HUES64 (cell line): ENCODE measurements around the gene CUL7.
"Not testable (repeated sequence)": the region's sequence is repeated elsewhere in the genome, so short reads cannot be mapped to it uniquely, and the experiment has no call there.

Experiments
- H3K27ac ChIP-seq: 2 replicates; pipeline ENCODE4 v1.7.0; 2013; ENCODE audit warnings: low read depth, low read length, inconsistent platforms
- H3K27me3 ChIP-seq: 2 replicates; pipeline ENCODE4 v1.6.1; 2013; ENCODE audit warnings: mild to moderate bottlenecking, low read length; ENCODE audit not compliant: insufficient read depth
- H3K36me3 ChIP-seq: 2 replicates; pipeline ENCODE4 v1.6.1; 2013; ENCODE audit warnings: mild to moderate bottlenecking, low read length; ENCODE audit not compliant: insufficient read depth
- H3K4me1 ChIP-seq: 2 replicates; pipeline ENCODE4 v1.6.1; 2013; ENCODE audit warnings: mild to moderate bottlenecking, low read length, moderate library complexity; ENCODE audit not compliant: insufficient read depth
- H3K4me3 ChIP-seq: 2 replicates; pipeline ENCODE4 v1.5.1; 2013; ENCODE audit warnings: mild to moderate bottlenecking, low read length, moderate library complexity
- H3K9ac ChIP-seq: 2 replicates; pipeline ENCODE4 v1.6.1; 2013; ENCODE audit warnings: mild to moderate bottlenecking, low read depth, low read length
- H3K9me3 ChIP-seq: 2 replicates; pipeline ENCODE4 v1.6.1; 2013; ENCODE audit warnings: low read depth, low read length; ENCODE audit not compliant: insufficient read depth
- whole genome bisulfite sequencing: fragments of 150-250, 120-280 bp; methylation state at CpG from one replicate; pipeline ENCODE4 v1.1.7; 2013; ENCODE audit warnings: missing lambda C conversion rate; 5-methylcytosine and 5-hydroxymethylcytosine counted together

CUL7 gene

GRCh38 chr6:43090559-43090956 is 36.9 kb upstream of the CUL7 start:
- Histone ChIP-seq H3K4me1 (peaks cover 48% of the 10 kb centered on the region), H3K9ac (peak overlapping the region; percentile 60), H3K36me3 (no peaks in the 10 kb centered on the region), H3K9me3 (no peaks in the 10 kb centered on the region), H3K27ac (peak overlapping the region; percentile 95), H3K27me3 (no peaks in the 10 kb centered on the region), H3K4me3 (peak overlapping the region; percentile 30)
- WGBS: no CpG with 5 or more reads among the region's 2 CpGs

GRCh38 chr6:43089874-43090558 is 36.4 kb upstream of the CUL7 start:
- H3K27ac ChIP-seq: peak overlapping the region; percentile 95
- WGBS: 12% methylated on average over 8 of the region's 8 CpGs
- H3K36me3 ChIP-seq: no peaks in the 10 kb centered on the region
- H3K4me3 ChIP-seq: peak overlapping the region; percentile 30
- H3K4me1 ChIP-seq: peaks cover 44% of the 10 kb centered on the region
- peak overlapping the region; percentile 60 for H3K9ac ChIP-seq
- no peaks in the 10 kb centered on the region for H3K27me3 ChIP-seq
- H3K9me3 ChIP-seq: no peaks in the 10 kb centered on the region

DNA sequence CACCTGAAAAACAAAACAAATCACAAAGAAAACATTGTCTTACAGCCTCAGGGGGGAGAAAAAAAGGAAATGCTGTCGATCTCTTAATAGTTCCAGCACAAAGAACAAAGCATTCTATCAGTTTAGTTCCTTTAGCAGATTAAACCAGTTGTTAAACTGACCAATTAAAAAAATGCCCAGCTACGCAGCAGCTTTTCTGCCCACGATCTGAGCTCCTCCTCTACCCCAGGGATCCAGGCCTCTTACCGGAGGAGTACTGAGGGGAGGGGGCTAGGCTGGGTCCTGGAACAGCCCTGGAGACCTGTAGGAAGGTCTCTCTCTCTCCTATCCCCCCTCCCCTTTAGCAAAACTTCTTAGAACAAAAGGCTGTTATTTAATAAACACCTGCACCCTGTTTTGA is 35.8 kb upstream of the CUL7 start:
- Histone ChIP-seq H3K36me3 (no peaks in the 10 kb centered on the region), H3K4me1 (peaks cover 44% of the 10 kb centered on the region), H3K9me3 (no peaks in the 10 kb centered on the region), H3K4me3 (peak overlapping the region; percentile 30), H3K27ac (peak overlapping the region; percentile 95), H3K9ac (peak overlapping the region; percentile 60), H3K27me3 (no peaks in the 10 kb centered on the region)
- 15% methylated on average over 3 of the region's 4 CpGs for WGBS

DNA sequence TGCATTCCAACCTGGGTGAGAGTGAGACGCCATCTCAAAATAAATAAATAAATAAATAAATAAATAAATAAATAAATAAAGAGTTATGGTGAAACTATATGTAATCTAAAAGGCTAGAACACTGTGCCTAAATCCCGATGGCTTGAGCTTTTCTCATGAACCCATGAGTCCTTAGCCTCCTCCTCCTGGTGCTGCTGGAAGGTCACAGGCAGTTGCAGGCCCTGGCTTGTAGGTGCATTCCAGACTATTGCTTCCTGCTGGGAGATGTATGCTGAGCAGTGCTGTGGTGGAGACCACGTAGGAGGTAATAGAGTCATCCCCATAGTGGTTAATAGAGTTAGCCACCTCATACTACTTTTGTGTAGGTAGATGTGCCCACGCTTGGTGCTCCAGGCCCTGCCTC is 35.0 kb upstream of the CUL7 start:
- Histone ChIP-seq H3K4me1 (peaks cover 38% of the 10 kb centered on the region), H3K9me3 (no peaks in the 10 kb centered on the region), H3K36me3 (no peaks in the 10 kb centered on the region), H3K4me3 (0 out of 2 replicates have a peak overlapping the region, but pooled peaks have one; percentile 30), H3K27ac (peak overlapping the region; percentile 95; the same call in 1 of the 2 replicates), H3K27me3 (no peaks in the 10 kb centered on the region), H3K9ac (no peak overlapping the region)
- WGBS: 61% methylated on average over 3 of the region's 4 CpGs

DNA sequence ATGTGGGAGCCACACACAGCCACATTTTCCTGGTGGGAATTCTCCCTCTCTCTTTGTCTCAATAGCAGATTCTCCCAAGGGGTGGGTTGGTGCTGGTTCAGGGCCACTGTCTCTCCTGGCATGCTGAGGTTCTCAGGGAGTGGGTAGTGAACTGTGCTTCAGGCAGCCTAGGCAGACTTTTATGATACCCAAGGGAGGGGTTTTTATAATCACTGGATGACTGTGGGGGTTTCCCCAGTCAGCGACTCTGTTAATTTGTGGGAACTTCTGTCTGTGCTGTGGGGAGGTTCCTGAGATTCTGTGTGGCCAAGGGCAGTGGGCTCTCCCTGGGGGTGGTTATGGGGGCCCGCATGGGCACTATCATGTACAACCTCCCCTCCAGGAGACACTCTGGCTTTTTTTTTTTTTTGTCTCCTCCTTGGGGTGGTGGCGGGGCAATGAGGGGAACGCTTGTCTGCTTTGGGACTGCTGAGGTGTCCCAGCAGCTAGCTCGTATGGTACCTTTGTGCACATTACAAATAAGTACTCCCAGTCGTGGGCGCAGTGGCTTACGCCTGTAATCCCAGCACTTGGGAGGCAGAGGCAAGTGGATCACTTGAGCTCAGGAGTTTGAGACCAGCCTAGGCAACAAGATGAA is 32.5 kb upstream of the CUL7 start:
- peaks cover 35% of the 10 kb centered on the region for H3K4me1 ChIP-seq
- H3K9me3 ChIP-seq: no peaks in the 10 kb centered on the region
- no peak overlapping the region for H3K27ac ChIP-seq
- H3K9ac ChIP-seq: no peak overlapping the region
- WGBS: 97% methylated on average over 7 of the region's 8 CpGs
- H3K4me3 ChIP-seq: no peak overlapping the region
- H3K36me3 ChIP-seq: no peaks in the 10 kb centered on the region
- H3K27me3 ChIP-seq: no peaks in the 10 kb centered on the region

DNA sequence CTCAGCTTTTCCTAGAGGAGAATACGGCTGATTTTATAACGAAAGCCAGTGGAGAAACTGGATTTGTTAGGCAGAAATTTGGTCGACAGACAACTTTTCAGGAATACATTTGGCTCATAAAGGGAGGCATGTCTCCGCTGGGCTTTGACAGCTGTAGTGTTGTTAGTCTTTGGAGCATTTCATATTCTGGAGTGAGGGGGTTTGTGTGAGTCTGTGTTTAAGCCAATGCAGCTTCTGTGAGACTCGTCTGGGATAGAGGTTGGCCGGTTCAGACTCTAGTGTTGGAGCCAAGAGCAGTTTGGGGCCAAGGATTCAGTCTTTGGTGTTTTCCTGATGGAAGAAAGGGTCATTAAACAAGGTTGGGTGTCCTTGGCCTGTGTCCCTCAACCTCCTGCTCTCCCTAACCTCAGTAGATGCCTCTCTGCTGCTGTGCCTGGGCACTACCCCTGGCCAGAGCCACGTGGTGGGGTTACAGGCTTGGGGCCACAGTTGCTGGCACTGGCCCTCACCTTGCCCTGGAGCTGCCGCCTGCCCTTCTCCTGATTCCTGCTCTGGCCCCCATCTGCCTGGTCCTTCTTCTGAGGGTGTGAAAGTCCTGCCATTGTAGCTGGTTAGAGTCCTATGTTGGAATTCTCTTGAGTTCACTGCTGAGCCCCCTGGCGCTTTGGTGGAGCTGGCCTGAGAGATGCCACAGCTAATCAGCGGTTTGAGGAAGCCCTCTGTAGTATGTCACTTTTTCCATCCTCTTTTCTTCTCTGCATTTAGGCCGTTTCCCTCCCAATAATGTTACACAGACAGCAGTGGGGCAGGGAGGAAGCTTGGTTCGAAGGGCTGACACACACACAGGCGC is 29.4 kb upstream of the CUL7 start:
- H3K9me3 ChIP-seq: no peaks in the 10 kb centered on the region
- no peaks in the 10 kb centered on the region for H3K36me3 ChIP-seq
- H3K9ac ChIP-seq: no peak overlapping the region
- 76% methylated on average over 13 of the region's 13 CpGs for WGBS
- peaks cover 15% of the 10 kb centered on the region; the same call in 1 of the 2 replicates for H3K4me1 ChIP-seq
- no peaks in the 10 kb centered on the region for H3K27me3 ChIP-seq
- H3K4me3 ChIP-seq: no peak overlapping the region
- no peak overlapping the region for H3K27ac ChIP-seq

- not testable (repeated sequence) for H3K36me3 ChIP-seq, H3K27ac ChIP-seq, H3K9me3 ChIP-seq, H3K9ac ChIP-seq, H3K27me3 ChIP-seq, H3K4me3 ChIP-seq
- 98% methylated on average over 9 of the region's 9 CpGs for WGBS
- peaks cover 24% of the 10 kb centered on the region for H3K4me1 ChIP-seq
Observed at GRCh38 chr6:43081922-43082321, 28.3 kb upstream of the CUL7 start.

DNA sequence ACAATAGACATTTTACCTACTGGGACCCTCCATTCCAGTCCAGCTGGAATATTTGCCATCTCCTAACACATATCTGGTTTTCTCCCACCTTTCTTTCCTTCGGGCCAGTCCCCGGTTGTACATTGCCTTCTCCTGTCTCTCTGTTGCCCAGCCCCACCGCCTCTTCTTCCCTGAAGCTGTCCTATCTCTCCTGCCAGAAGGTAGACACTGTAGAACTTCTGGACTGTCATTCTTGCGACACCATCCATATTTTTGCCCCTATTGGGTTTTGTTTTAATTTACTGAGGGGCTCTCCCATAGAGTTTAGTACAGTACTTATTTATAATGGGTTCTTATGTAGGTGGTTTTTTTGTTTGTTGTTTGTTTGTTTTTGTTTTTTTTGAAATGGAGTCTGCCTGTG is 27.4 kb upstream of the CUL7 start:
- H3K4me1 ChIP-seq: peaks cover 24% of the 10 kb centered on the region
- no peaks in the 10 kb centered on the region for H3K36me3 ChIP-seq
- no peak overlapping the region for H3K27ac ChIP-seq
- H3K4me3 ChIP-seq: no peak overlapping the region
- no peaks in the 10 kb centered on the region for H3K27me3 ChIP-seq
- no peak overlapping the region for H3K9ac ChIP-seq
- WGBS: 94% methylated on average over 4 of the region's 4 CpGs
- no peaks in the 10 kb centered on the region for H3K9me3 ChIP-seq

- Histone ChIP-seq H3K4me1 (peaks cover 37% of the 10 kb centered on the region), H3K9me3 (no peaks in the 10 kb centered on the region), H3K36me3 (no peaks in the 10 kb centered on the region), H3K27ac (no peak overlapping the region), H3K27me3 (no peaks in the 10 kb centered on the region), H3K4me3 (peak overlapping the region; percentile 99), H3K9ac (no peak overlapping the region)
- WGBS: 69% methylated on average over 2 of the region's 2 CpGs
Observed at GRCh38 chr6:43078691-43079090, 25.0 kb upstream of the CUL7 start.

- WGBS: 58% methylated on average over 6 of the region's 6 CpGs
- Histone ChIP-seq H3K27ac (no peak overlapping the region), H3K9ac (no peak overlapping the region), H3K4me3 (peak overlapping the region; percentile 99), H3K27me3 (no peaks in the 10 kb centered on the region), H3K36me3 (no peaks in the 10 kb centered on the region; the same call in 1 of the 2 replicates), H3K4me1 (peaks cover 30% of the 10 kb centered on the region), H3K9me3 (no peaks in the 10 kb centered on the region)
Observed at GRCh38 chr6:43077981-43078511, 24.4 kb upstream of the CUL7 start.

GRCh38 chr6:43077333-43077809 is 23.7 kb upstream of the CUL7 start:
- Histone ChIP-seq H3K9ac (peak overlapping the region; percentile 95), H3K27ac (no peak overlapping the region; the same call in 1 of the 2 replicates)

More at GRCh38 chr6:43077333-43077809, 23.7 kb upstream of the CUL7 start:
- no peaks in the 10 kb centered on the region for H3K27me3 ChIP-seq
- peaks cover 4% of the 10 kb centered on the region for H3K36me3 ChIP-seq
- 8% methylated on average over 8 of the region's 8 CpGs for WGBS
- no peaks in the 10 kb centered on the region for H3K9me3 ChIP-seq
- peaks cover 28% of the 10 kb centered on the region for H3K4me1 ChIP-seq
- H3K4me3 ChIP-seq: peak overlapping the region; percentile 99
